ENCODE data around the gene B3GLCT. TPM values are rescaled to one million over a fixed set of nuclear protein-coding genes. Genes with fewer than 3 reads are reported as not detected.

Gene B3GLCT
- total and polyA plus RNA-seq, 10 of the 15 experiments (the other 5 are each of a cell fraction or from before 2014, with no cell fraction given): 0.07 to 0.89 (median 0.25) TPM

DNA sequence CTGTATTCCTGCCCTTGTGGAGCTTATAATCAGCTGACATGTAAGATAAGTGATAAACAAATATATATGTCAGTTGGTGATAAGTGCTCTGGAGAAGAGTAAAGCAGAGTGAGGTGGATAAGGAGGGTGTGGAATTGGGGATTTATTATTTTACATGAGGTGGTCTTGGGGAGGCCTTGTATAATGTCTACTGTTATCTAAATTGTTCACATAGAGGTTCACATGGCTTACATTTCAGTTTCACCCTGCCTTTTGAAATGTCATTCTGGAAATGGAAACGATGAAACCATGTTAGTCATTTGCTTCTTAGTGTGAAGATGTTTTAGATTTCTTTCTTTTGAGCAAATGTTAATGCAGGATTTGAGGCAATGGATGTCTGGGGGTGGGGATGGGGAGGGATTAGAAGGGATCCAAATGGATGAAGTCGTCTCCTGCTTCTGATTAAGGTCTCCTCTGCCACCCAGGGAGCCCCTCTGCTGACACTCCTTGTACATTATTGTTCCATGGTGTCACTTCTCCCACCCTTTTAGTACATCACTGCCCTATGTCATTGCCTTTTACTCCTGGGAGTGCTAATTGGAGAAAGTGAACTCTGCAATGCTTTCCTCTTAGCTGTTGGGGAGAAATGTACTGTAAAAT, 14.0 kb downstream of the B3GLCT start (continued):
- TF ChIP-seq, protein P1, sequence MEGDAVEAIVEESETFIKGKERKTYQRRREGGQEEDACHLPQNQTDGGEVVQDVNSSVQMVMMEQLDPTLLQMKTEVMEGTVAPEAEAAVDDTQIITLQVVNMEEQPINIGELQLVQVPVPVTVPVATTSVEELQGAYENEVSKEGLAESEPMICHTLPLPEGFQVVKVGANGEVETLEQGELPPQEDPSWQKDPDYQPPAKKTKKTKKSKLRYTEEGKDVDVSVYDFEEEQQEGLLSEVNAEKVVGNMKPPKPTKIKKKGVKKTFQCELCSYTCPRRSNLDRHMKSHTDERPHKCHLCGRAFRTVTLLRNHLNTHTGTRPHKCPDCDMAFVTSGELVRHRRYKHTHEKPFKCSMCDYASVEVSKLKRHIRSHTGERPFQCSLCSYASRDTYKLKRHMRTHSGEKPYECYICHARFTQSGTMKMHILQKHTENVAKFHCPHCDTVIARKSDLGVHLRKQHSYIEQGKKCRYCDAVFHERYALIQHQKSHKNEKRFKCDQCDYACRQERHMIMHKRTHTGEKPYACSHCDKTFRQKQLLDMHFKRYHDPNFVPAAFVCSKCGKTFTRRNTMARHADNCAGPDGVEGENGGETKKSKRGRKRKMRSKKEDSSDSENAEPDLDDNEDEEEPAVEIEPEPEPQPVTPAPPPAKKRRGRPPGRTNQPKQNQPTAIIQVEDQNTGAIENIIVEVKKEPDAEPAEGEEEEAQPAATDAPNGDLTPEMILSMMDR (IDR thresholded peaks at IDR 0.05 in 2 of 3, conservative IDR thresholded peaks at IDR 0.05 in 1 of 3; ENCODE audit: control insufficient read depth in 2 of 3, extremely low read depth in 1 of 3, insufficient read depth in 1 of 3, low read depth in 3 of 3, low read length in 3 of 3): no peak
- TF ChIP-seq, protein P2, sequence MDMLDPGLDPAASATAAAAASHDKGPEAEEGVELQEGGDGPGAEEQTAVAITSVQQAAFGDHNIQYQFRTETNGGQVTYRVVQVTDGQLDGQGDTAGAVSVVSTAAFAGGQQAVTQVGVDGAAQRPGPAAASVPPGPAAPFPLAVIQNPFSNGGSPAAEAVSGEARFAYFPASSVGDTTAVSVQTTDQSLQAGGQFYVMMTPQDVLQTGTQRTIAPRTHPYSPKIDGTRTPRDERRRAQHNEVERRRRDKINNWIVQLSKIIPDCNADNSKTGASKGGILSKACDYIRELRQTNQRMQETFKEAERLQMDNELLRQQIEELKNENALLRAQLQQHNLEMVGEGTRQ (IDR thresholded peaks at IDR 0.05; ENCODE audit: borderline replicate concordance, low read depth, low read length): no peak
- TF ChIP-seq IKZF2 (IDR thresholded peaks at IDR 0.05) (no peak), DPF2 (IDR thresholded peaks at IDR 0.05) (no peak), SP1 (IDR thresholded peaks at IDR 0.05; ENCODE audit: low read depth, low read length) (no peak), ZNF24 (IDR thresholded peaks at IDR 0.05) (no peak), HDGF (IDR thresholded peaks at IDR 0.05) (no peak)
- TF ChIP-seq, protein P3, sequence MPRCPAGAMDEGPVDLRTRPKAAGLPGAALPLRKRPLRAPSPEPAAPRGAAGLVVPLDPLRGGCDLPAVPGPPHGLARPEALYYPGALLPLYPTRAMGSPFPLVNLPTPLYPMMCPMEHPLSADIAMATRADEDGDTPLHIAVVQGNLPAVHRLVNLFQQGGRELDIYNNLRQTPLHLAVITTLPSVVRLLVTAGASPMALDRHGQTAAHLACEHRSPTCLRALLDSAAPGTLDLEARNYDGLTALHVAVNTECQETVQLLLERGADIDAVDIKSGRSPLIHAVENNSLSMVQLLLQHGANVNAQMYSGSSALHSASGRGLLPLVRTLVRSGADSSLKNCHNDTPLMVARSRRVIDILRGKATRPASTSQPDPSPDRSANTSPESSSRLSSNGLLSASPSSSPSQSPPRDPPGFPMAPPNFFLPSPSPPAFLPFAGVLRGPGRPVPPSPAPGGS (IDR thresholded peaks at IDR 0.05; ENCODE audit: borderline replicate concordance, insufficient read depth, low read depth, low read length, poor library complexity, severe bottlenecking): no peak
- TF ChIP-seq, protein P4, sequence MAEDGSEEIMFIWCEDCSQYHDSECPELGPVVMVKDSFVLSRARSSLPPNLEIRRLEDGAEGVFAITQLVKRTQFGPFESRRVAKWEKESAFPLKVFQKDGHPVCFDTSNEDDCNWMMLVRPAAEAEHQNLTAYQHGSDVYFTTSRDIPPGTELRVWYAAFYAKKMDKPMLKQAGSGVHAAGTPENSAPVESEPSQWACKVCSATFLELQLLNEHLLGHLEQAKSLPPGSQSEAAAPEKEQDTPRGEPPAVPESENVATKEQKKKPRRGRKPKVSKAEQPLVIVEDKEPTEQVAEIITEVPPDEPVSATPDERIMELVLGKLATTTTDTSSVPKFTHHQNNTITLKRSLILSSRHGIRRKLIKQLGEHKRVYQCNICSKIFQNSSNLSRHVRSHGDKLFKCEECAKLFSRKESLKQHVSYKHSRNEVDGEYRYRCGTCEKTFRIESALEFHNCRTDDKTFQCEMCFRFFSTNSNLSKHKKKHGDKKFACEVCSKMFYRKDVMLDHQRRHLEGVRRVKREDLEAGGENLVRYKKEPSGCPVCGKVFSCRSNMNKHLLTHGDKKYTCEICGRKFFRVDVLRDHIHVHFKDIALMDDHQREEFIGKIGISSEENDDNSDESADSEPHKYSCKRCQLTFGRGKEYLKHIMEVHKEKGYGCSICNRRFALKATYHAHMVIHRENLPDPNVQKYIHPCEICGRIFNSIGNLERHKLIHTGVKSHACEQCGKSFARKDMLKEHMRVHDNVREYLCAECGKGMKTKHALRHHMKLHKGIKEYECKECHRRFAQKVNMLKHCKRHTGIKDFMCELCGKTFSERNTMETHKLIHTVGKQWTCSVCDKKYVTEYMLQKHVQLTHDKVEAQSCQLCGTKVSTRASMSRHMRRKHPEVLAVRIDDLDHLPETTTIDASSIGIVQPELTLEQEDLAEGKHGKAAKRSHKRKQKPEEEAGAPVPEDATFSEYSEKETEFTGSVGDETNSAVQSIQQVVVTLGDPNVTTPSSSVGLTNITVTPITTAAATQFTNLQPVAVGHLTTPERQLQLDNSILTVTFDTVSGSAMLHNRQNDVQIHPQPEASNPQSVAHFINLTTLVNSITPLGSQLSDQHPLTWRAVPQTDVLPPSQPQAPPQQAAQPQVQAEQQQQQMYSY (CRISPR knock-in tag; IDR thresholded peaks at IDR 0.05): no peak
- TF ChIP-seq, protein P5, sequence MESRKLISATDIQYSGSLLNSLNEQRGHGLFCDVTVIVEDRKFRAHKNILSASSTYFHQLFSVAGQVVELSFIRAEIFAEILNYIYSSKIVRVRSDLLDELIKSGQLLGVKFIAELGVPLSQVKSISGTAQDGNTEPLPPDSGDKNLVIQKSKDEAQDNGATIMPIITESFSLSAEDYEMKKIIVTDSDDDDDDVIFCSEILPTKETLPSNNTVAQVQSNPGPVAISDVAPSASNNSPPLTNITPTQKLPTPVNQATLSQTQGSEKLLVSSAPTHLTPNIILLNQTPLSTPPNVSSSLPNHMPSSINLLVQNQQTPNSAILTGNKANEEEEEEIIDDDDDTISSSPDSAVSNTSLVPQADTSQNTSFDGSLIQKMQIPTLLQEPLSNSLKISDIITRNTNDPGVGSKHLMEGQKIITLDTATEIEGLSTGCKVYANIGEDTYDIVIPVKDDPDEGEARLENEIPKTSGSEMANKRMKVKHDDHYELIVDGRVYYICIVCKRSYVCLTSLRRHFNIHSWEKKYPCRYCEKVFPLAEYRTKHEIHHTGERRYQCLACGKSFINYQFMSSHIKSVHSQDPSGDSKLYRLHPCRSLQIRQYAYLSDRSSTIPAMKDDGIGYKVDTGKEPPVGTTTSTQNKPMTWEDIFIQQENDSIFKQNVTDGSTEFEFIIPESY (IDR thresholded peaks at IDR 0.05): no peak
- TF ChIP-seq, protein P6, sequence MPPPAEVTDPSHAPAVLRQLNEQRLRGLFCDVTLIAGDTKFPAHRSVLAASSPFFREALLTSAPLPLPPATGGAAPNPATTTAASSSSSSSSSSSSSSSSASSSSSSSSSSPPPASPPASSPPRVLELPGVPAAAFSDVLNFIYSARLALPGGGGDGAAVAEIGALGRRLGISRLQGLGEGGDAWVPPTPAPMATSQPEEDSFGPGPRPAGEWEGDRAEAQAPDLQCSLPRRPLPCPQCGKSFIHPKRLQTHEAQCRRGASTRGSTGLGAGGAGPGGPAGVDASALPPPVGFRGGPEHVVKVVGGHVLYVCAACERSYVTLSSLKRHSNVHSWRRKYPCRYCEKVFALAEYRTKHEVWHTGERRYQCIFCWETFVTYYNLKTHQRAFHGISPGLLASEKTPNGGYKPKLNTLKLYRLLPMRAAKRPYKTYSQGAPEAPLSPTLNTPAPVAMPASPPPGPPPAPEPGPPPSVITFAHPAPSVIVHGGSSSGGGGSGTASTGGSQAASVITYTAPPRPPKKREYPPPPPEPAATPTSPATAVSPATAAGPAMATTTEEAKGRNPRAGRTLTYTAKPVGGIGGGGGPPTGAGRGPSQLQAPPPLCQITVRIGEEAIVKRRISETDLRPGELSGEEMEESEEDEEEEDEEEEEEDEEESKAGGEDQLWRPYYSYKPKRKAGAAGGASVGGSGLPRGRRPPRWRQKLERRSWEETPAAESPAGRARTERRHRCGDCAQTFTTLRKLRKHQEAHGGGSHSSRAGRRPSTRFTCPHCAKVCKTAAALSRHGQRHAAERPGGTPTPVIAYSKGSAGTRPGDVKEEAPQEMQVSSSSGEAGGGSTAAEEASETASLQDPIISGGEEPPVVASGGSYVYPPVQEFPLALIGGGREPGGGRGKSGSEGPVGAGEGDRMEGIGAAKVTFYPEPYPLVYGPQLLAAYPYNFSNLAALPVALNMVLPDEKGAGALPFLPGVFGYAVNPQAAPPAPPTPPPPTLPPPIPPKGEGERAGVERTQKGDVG (CRISPR knock-in tag; IDR thresholded peaks at IDR 0.05): no peak
